ENCODE data around the gene PTGDS. TPM values are rescaled to one million over a fixed set of nuclear protein-coding genes. Genes with fewer than 3 reads are reported as not detected.

The PTGDS gene
- total and polyA plus RNA-seq, 10 of the 15 experiments (the other 5 are each of a cell fraction or from before 2014, with no cell fraction given): not detected

DNA sequence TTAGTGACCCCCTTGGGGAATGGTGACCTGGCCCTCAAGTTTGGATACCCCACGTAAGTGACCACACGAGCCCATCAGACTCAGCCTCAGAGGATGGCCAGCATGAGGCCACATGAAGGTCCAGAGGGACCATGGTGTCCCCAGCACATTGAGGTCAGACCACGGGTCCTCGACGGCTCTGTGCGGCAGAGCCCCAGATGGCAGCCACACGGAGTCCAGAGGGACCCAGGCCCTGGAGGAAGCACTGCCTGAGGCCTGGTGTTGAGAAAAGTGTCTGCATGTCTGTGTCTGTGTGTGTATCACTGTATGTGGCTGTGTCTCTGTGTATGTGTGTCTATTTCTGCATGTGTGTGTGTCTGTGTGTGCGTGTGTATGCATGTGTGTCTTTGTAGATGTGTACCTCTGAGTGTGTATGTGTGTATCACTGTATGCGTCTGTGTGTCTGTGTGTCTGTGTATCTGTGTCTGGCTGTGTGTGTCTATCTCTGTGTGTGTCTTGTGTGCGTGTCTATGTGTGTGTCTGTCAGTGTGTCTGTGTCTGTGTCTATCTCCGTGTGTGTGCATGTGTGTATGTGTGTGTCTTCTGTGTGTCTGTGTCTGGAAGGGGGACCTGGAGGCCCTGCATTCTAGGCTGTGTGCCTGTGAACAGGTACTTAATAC is 6.5 kb downstream of the PTGDS start:
- peaks cover 5 to 6% of the 10 kb centered on the region in 2 experiments for H3K27me3 ChIP-seq (replicated peaks in 1 of 2; ENCODE audit: control insufficient read depth in 2 of 2, insufficient read depth in 2 of 2, low read length in 1 of 2)
- H3K9me3 ChIP-seq (replicated peaks; ENCODE audit: control insufficient read depth, insufficient read depth, low read length): no peaks in the 10 kb centered on the region
- H3K79me2 ChIP-seq (ENCODE audit: control insufficient read depth, insufficient read depth, low read length): no peaks in the 10 kb centered on the region
- H3K4me2 ChIP-seq (ENCODE audit: control insufficient read depth, insufficient read depth): no peak overlapping the region
- no peak overlapping the region for H2AFZ ChIP-seq (ENCODE audit: control insufficient read depth, low read depth, low read length)
- no peak overlapping the region for H3K9ac ChIP-seq (ENCODE audit: control insufficient read depth, insufficient read depth, low read length)
- intact Hi-C loops (cut with micrococcal nuclease; ENCODE audit: unreplicated experiment) (no loop called here), in situ Hi-C loops (cut with MboI) (no loop called here)
- ATAC-seq (no peak), DNase-seq (ENCODE audit: low read depth, low spot score) (no peak), FAIRE-seq (no peak)
- 26% methylated on average over 11 of the region's 11 CpGs for WGBS (ENCODE audit: insufficient coverage, insufficient replicate concordance, low lambda C conversion rate, missing lambda C conversion rate)
- BruUV-seq (replicated peaks): no TSS peak
- ChIA-PET SMC1A (ENCODE audit: uncharacterized antibody, unreplicated experiment) (no interaction called here), POLR2A (no interaction called here), CTCF (no interaction called here), RAD21 (ENCODE audit: unreplicated experiment) (no interaction called here)
- no peaks in the 10 kb centered on the region for H3K4me1 ChIP-seq (ENCODE audit: control insufficient read depth, insufficient read depth, low read length)
- H3K27ac ChIP-seq (ENCODE audit: control insufficient read depth, insufficient read depth): no peak overlapping the region
- no peaks in the 10 kb centered on the region for H3K36me3 ChIP-seq (ENCODE audit: control insufficient read depth in 2 of 2, insufficient read depth in 2 of 2, low read length in 1 of 2)
- TF ChIP-seq NR2C1 (IDR thresholded peaks at IDR 0.05): no peak
- TF ChIP-seq POLR2AphosphoS2 (IDR thresholded peaks at IDR 0.05; ENCODE audit: low read depth, low read length): no peak
- no peak for TF ChIP-seq SUPT20H (IDR thresholded peaks at IDR 0.05; ENCODE audit: borderline replicate concordance, control insufficient read depth, low read depth, low read length)
- TF ChIP-seq POLR2AphosphoS5 (IDR thresholded peaks at IDR 0.05; ENCODE audit: low read length): no peak
- no peak for TF ChIP-seq ZBED1 (IDR thresholded peaks at IDR 0.05; ENCODE audit: borderline replicate concordance)
- no peak for TF ChIP-seq JUND (IDR thresholded peaks at IDR 0.05; ENCODE audit: low read depth, low read length)
- TF ChIP-seq, protein P1, sequence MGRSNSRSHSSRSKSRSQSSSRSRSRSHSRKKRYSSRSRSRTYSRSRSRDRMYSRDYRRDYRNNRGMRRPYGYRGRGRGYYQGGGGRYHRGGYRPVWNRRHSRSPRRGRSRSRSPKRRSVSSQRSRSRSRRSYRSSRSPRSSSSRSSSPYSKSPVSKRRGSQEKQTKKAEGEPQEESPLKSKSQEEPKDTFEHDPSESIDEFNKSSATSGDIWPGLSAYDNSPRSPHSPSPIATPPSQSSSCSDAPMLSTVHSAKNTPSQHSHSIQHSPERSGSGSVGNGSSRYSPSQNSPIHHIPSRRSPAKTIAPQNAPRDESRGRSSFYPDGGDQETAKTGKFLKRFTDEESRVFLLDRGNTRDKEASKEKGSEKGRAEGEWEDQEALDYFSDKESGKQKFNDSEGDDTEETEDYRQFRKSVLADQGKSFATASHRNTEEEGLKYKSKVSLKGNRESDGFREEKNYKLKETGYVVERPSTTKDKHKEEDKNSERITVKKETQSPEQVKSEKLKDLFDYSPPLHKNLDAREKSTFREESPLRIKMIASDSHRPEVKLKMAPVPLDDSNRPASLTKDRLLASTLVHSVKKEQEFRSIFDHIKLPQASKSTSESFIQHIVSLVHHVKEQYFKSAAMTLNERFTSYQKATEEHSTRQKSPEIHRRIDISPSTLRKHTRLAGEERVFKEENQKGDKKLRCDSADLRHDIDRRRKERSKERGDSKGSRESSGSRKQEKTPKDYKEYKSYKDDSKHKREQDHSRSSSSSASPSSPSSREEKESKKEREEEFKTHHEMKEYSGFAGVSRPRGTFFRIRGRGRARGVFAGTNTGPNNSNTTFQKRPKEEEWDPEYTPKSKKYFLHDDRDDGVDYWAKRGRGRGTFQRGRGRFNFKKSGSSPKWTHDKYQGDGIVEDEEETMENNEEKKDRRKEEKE (IDR thresholded peaks at IDR 0.05): no peak
- no peak for TF ChIP-seq GABPA (IDR thresholded peaks at IDR 0.05; ENCODE audit: low read depth)
- TF ChIP-seq ZSCAN29 (IDR thresholded peaks at IDR 0.05): no peak
- TF ChIP-seq, protein P2, sequence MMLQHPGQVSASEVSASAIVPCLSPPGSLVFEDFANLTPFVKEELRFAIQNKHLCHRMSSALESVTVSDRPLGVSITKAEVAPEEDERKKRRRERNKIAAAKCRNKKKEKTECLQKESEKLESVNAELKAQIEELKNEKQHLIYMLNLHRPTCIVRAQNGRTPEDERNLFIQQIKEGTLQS (IDR thresholded peaks at IDR 0.05; ENCODE audit: borderline replicate concordance, extremely low read depth, low read depth, low read length): no peak
- no peak for TF ChIP-seq TBL1XR1 (IDR thresholded peaks at IDR 0.05; ENCODE audit: low read depth, low read length)
- peaks cover 3% of the 10 kb centered on the region; the same call in 1 of the 2 replicates for H4K20me1 ChIP-seq (ENCODE audit: control insufficient read depth, insufficient read depth)
- H3K4me3 ChIP-seq: no peak overlapping the region
